NOMO-1 (cell line): ENCODE results near the gene NSG1.

Experiments
- DNase-seq, 2 experiments: peaks; one replicate each; lab custom pipeline; 2025; ENCODE audit not compliant: unreplicated experiment in 2 of 2; lab: John Stamatoyannopoulos, UW

Gene NSG1

DNA sequence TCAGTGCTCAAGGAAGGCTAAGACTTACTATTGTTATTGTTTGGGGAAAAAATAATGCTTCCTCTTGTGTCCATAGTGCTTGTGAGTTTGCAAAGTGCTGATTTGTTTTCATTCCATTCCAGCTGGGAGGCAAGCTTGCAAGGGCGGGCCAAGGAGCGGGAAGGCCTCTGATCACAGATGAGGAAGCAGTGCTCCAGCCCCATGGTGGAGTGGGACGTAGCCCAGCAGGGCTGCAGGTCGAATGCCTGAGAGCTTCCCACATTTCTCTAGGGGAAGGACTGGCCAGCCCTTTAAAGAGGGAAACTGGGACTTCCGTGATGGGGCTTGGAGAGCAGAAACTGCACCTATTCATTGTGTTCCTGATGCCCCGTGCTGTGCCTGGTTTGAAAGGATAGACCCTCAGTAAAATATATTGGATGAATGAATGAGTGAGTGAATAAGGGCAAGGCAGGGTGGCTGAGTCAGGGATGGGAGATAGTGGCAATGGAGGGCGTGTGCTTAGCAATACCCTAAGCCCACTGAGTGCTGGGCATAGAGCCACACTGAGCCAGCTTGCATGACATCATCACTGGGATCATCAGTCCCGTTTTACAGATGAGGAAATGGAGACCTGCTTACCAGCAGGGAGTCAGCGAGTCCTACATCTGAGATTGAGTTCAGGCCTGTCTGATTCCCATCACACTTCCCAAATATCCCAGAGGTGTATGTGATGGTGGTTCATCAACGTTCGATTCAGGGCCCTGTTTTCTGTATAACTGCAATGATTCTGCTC is 17.9 kb upstream of the NSG1 start:
- DNase-seq = no peak

DNA sequence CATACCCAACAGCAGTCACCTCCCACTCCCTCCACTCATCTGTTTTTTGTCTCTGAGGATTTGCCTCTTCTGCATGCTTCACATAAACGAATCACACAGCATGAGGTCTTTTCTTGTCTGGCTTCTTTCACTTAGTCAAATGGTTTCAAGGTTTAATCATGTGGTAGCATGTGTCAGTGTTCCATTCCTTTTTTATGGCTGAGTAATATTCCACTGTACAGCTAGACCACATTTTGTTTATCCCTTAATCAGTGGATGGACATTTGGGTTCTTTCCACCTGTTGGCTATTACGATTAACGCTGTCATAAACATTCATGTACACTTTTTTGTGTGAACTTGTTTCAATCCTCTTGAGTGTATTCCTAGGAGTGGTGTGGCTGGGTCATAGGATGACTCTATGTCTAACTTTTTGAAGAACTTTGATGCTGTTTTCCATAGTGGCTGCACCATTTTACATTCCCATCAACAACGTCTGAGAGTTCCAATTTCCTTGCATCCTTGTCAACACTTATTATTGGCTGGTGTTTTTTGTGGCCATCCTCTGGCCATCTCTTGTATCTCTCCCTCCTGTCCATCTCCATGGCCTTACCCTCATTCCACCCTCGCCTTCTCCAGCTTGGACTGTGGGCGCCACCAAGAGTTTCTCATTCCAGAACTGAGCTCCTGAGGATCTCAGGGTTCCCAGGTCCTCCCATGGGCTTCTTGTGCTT is 12.4 kb upstream of the NSG1 start:
- no peak for DNase-seq

DNA sequence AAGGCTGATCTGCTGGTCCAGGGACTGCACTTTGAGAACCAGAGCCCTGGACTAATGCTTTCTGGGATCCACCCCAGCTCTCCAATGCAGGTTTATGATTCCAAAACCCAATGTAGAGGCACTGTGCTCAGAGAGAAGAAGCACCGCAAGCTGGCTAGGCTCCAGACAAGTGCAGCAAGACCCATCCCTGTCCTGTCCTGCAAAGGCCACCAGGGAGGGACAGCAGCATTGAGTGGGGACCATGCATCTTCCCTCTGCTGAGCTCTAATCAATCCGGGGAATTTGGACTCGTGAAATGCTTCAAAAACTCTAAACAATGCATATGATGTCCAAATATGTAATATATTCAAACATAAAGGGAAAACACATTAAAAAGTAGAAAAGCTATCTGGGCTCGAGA is 10.8 kb upstream of the NSG1 start:
- DNase-seq = no peak

DNA sequence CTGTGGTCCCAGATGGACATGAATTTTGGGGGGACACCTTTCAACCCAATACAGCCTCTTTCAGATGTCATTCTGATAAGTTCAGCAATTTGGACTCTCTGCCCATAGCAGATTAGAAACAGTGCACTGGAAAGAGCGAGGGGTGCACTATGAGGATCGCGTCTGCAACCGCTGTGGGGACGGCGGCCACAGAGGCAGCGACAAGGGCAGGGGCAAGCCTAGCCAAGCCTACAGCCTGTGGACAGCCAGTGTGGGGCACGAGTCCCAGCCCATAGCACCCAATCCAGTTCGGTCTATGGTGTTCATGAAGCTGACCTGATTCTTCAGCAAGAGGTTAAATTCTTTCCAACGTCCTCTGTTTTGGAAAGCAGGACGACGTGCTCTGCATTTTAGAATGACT is 9.7 kb upstream of the NSG1 start:
- DNase-seq = no peak

DNA sequence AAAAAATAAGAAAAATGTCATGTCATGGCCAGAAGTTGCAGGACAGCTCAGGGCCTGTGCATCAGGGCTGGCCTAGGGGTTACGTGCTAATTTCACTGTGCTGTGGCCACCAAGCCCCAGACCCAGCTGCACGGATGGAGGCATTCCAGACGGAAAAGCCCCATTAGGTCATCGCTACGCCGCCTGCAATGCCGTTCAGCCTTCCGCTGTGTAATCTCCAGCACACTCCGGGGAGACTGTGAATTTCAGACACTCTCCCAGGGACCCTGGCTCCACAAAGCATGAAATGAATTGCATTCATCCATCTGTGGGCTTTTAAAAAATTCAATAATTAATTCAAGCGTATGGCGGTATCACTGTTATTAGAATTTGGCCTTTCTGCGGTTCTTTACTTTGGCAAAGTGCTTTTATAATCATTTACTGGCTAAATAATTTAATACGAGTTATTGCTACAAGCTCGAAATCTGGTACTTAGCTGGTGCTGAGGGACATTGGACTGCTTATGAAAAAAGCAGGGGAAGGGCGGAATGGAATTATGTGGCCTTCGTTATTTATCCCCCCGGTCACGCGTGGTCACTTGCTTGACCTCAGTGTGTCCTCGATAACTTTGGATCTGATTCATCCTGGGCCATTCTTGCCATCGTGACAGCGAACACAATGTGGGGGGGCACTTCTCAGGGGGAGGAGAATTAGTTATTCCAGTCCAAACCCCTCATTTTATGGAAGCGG is 9.0 kb upstream of the NSG1 start:
- no peak for DNase-seq

DNA sequence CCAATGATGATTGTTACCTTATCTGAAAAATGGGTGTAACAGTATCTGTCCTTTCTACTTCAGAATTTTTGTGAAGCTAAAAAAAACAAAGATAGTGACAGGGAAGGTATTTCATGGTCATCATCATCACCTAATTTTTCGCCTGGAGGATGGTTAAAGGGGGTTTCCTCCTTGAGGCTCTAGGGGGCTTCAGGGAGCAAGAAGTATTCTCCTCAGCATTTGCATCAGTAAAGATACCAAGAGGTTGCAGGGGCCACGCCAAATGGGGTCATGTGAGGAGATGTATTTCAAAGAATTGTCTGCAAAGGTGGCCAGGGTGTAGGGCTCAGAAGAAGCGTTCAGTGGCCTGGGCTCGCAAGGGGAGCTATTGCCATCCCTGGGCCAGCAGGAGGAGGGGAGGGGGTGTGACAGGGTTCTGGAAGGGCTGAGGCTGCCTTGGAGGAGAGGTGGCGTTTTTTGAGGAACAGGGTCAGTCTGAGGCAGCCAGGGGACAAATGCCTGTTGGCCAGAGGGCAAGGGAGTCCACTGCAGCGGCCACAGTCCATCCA is 7.3 kb upstream of the NSG1 start:
- no peak for DNase-seq

DNA sequence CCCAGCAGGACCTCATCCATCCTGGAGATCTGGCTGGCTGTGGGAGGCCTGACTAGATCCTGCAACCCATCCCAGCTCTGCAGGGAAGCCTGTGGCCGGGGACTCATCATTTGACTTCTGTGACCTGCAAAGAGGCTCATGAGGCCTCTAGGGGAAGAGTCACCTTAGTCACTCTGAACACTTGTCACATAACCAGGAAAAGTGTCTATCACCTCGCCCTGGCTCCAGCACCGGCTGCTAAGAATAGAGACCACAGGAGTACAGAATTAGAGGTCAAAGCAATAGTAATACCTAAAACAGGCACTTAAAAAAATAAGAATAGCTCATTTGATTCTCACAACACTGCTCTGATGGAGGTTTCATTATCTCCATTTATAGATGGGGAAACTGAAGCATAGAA is 3.8 kb upstream of the NSG1 start:
- no peak for DNase-seq

DNA sequence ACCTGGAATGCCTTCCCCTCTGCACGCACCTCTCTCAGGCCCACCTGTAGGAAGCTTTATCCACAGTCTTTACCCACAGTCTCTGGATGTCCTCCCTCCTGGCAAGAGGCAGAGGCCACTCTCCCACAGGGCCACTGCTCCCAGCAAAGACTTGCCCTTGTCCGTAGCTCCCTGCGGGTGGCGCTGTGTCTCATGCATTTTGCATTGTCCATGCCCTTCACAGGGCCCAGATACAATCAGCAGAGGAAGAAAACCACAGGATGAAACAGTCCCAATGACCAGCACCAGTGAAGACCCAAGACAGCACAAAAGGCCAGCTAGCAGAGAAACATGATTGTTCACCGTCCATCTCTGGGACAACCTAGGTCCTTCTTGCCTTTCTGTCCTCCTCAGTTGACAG is 2.1 kb upstream of the NSG1 start:
- no peak for DNase-seq

DNA sequence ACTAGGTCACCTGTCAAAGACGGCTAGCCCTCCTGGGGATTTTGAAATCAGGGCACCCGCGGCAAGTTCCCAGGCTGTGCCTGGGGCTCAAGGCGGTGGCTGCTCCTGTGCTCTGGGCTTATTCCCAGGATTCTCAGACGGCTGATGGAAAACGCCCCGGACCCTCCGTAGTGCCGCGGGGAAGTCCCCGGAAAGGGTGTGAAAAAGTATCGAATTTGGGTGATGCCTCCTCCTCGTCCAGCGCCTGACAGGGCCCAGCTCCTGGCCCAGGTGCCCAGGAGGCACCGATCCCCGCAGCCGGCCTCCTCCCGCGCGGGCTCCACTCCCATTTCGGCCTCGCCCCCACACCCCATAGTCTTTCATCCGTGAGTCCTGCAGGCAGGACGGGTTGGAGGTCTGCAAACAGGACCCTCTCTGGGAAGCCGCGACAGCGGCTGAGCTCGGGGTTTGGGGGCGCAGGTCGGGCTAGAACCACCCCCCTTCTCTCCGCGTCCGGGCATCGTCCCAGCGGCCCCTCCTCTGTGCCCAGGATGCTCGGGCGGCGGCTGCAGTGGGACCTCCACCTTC is 1.1 kb upstream of the NSG1 start:
- DNase-seq = no peak

DNA sequence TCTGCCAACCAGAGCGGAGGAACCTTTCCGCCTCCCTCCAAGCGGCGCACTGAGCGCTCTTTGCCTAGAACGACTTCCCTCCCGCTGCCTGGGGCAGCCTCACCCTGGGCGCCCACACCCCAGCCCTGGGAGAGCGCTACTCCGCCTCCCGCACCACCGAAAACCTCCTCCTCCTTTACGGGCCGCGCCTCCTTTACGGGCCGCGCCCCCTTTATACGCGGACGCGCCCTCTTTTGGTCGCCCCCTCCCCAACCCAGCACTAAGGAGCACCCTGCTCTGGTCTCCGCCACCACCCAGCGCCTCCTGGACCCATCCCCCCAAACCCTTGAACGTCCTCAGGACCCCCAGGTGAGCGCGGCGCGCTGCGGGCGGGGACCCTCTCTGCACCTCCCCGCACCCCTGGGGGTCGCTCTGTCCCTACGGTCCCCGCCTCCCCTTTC is 586 bp upstream of the NSG1 start:
- no peak for DNase-seq

DNA sequence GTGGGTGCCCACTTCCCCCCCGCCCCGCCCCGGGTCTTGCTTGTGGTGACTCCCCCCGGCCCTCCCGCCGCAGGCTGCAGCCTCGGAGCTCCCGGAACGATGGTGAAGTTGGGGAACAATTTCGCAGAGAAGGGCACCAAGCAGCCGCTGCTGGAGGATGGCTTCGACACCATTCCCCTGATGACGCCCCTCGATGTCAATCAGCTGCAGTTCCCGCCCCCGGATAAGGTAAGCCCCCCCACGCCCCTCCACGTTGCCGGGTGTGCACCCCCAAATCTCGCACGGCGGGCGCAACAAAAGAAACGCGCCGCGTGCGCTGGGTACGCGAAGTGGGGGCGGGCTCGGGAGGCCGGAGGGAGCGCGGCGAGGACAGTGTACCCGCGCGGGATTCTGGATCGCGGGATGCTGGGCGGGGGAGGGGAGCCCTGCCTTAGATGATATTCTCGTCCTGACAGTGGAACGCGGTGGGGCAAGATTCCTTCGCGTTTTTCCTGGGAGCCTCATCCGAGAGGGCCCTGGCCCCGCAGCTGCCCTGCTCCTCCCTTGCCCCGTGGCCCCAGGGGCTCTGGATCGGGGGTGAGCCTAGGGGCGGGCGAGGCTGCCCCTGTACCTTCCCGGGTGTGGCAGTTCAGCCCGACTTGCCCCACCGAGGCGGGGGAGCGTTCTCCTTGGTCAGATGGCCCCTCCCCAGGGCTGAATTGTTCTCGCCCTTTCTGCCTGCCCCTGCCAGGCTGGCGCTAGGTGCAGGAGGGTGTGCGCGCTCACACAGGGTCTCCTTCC is 819 bp downstream of the NSG1 start:
- DNase-seq = no peak

DNA sequence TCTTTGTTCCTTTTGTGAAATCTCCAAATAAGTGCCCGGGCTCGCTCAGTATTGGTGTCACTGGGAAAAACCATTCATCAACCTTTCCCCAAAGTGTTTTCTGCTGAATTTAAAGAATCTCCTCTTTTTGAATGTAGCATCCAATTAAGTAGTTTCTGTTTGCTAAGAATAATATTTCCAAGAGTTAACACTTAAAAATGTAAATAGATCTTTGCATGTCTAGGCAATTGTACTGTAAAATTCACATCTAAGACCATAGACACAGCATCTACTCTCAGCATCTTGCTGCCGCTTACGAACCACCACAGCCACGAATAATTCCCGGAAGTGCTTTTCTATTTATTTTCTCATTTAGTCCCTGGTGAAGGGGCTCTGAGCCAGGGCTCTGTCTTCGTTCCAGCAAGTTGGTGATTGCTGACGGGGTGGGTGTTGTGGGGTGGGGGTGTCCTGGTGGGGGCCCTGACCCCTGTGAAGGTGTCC is 1.4 kb downstream of the NSG1 start:
- no peak for DNase-seq

DNA sequence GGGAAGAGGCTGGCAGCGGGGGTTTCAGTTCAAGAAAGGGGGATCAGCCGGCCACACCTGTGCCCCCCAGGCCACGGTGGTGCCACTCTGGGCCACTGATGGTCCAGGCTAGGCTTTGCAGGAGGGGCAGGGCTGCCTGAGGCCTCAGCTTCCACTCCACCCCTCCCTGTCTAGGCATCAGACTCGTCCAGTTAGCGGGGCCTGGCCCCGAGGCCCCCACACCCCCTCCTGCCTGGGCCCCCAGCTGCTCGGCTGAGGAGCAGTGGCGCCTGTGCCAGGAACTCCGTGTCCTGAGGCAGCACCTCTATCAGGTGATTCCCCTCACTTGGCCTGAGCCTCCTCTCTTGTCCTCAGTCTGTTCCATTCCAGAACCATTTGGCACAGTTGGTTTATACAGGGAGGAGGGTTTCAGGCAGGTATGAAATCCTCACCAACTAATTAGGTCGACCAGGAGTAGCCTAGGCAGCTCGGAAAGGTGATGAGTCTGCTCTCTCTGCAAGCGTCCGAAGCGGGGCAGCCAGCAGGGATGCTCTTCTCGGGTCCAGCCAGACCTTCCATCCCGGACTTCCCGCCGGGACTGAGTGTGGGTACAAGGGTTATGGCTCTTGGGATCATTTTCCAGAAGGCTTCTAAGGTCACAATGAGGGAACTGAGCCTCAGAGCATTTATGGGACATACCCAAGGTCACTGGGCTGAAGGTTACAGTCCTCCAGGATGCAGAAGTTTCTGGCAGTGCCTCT is 2.1 kb downstream of the NSG1 start:
- DNase-seq = no peak

DNA sequence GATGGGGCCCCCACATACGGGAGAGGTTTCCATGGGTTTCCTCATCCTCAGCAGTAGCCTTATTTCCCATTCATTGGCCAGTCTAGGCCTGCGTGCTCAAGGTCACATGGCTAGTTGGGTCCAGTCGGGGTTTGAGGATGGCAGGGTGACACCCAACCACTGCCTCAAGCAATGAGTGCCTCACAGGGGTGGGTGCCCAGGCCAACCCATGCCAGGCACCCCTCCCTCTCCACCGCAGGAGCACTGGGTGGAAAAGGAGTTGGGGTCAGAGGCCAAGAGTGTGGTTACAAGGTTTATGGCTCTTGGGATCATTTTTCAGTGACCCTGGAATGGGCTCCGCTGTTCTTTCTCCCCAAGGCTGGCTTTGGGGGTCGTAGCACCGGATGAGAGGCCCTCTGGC is 3.1 kb downstream of the NSG1 start:
- no peak for DNase-seq

DNA sequence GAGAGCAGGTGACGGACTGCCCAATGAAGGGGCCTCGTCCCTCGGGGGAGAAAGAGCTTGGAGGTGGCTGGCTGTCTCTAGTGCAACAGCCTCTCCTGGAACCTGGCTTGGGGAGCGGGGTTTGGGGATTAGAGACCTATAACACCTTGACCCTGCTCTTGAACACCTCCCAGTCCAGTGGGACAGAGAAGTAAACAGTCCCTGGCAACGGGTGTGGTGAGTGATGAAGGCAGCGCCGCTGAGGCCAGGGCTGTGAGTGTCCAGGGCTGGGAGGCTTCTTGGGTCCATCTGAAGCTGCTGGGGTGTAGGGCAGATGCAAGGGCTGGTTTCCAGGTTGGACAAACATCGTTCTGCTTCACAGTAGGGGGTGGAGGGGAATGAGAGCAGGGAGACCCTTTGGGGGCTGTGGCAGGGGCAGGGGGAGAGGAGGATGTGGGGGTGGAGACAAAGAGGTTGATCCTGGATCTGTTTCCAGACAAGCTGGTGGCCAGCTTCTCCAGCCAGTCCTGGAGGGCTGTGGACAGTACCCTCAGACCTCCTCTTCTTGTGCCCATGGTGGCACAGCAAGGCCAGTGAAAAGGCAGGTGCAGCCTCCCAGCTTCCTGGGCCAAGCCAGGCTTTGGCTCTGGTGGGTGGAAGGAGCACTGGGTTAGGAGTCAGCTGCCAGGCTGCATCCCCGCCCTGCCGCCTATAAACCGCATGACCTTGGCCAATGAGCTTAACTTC is 3.8 kb downstream of the NSG1 start:
- DNase-seq = no peak

DNA sequence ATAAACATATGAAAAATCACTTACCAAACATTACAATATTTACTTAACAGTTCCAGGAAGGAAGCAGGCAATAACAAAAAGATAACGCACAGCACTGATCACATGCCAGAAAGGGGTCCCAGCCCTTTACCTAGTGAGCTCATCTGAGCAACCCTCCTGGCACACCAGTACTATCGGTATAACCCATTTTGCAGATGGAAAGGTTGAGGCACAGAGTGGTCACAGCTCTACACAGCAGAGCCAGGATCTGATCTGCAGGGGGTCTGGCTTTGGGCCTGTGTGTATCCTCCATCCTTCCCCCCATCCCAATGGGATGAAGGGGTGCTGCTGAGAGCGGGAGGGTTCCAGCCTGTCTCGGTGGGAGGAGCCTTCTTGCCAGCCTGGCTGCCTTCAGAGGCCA is 5.0 kb downstream of the NSG1 start:
- no peak for DNase-seq

DNA sequence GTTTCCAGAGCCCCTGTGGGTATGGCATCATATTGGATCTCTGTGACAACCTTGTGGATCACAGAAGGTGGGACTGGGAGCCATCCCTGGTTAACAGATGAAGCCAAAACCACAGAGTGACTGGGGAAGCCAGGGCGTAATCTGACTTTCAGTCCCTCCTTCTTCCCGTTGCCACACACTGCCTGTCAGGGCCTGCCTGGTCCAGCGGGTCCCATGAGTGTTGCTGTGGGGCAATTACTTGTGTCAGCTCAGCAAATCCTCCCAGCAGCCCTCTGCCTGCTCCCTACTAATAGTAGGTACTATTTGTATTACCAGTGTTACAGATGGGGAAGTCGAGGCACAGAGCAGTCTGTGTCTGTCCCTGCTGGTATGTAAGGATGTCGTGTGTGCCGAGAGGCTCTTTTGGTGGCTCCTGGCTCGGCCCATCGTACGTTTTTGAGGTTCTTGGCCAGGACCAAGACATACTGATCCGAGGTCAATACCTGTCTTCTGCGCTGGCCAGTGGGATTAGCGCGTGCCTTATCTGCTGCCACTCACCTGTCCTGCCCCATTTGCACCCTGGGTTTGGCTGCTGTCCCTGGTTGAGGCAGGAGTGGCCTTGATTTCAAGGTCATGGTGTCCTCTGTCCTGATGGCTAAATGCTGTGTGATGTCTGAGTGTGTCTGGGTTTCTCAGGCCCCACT is 5.7 kb downstream of the NSG1 start:
- peak; percentile 4 to 61 for DNase-seq

DNA sequence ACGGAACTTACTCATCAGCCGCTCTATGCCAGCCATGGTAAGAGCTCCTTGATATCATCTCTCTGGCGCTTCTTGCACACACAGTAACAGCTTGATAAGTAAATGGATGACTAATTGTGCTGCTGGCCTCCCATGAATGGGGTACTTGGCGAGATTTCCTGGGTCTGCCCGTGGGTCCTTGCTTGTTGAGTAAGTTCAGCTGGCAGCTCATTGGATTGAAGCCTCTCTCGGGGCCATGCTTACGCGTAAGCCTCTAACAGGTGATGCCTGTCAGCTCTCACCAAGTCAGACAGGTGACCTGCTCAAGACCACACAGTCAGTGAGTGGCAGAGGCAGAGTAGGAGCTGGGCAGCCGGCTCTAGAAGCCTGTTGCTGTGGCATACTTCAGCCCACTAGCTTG is 7.7 kb downstream of the NSG1 start:
- no peak for DNase-seq
